LNCaP clone FGC (cell line): ENCODE results near the gene ATP2A3.
A peak's percentile ranks its signal among the peaks of the same experiment; 100 is the strongest.

Experiments used
- DNase-seq: peaks from one replicate; pipeline ENCODE4 v3.0.0-alpha.2; 2011; ENCODE audit warnings: low read depth
- H3K4me3 ChIP-seq: 2 replicates; pipeline ENCODE4 v1.5.1; 2011; ENCODE audit warnings: mild to moderate bottlenecking, low read depth, low read length, control low read depth
- CTCF ChIP-seq: IDR thresholded peaks from 2 replicates; pipeline ENCODE4 v1.5.1; 2012; ENCODE audit warnings: mild to moderate bottlenecking; ENCODE audit not compliant: control insufficient read depth, insufficient read depth; ENCODE audit errors: extremely low read depth

The ATP2A3 gene

GRCh38 chr17:3903051-3903825 lies 61.0 kb downstream of the ATP2A3 start:
- DNase-seq: no peak
- H3K4me3 ChIP-seq: no peak overlapping the region
- TF ChIP-seq CTCF: no peak

GRCh38 chr17:3900646-3901045 lies 63.6 kb downstream of the ATP2A3 start:
- DNase-seq: no peak
- H3K4me3 ChIP-seq: no peak overlapping the region
- TF ChIP-seq CTCF: no peak

- no peak overlapping the region for H3K4me3 ChIP-seq
- no peak for DNase-seq
- no peak for TF ChIP-seq CTCF
These were observed 66.5 kb downstream of the ATP2A3 start for GRCh38 chr17:3897731-3898130.

- DNase-seq: no peak
- H3K4me3 ChIP-seq: no peak overlapping the region
- no peak for TF ChIP-seq CTCF
These were observed 67.3 kb downstream of the ATP2A3 start for GRCh38 chr17:3896968-3897235.

GRCh38 chr17:3896108-3896967 lies 67.9 kb downstream of the ATP2A3 start:
- no peak for DNase-seq
- no peak overlapping the region for H3K4me3 ChIP-seq
- TF ChIP-seq CTCF: no peak

- no peak for TF ChIP-seq CTCF
- no peak overlapping the region for H3K4me3 ChIP-seq
- peak; percentile 65 for DNase-seq
These were observed 68.9 kb downstream of the ATP2A3 start for GRCh38 chr17:3895354-3895753.
